Suprapubic skin (tissue), 4 donors: ENCODE measurements around the gene GIMAP6. TPM values are rescaled to one million over a fixed set of nuclear protein-coding genes. Genes with fewer than 3 reads are reported as not detected.

Source experiments
- DNase-seq, 2 donors: peaks; one replicate each; pipeline ENCODE4 v3.0.0-alpha.2; 2019; ENCODE audit warnings: low spot score in 2 of 2
- H3K27ac ChIP-seq: fragments of 200-600 bp; sonication (generic); one replicate; pipeline ENCODE4 v1.5.1; 2019
- H3K27me3 ChIP-seq: fragments of 200-600 bp; sonication (generic); one replicate; pipeline ENCODE4 v1.5.1; 2019
- H3K36me3 ChIP-seq: fragments of 200-600 bp; sonication (generic); one replicate; pipeline ENCODE4 v1.5.1; 2019
- H3K4me1 ChIP-seq: fragments of 200-600 bp; sonication (generic); one replicate; pipeline ENCODE4 v1.5.1; 2019
- H3K4me3 ChIP-seq: fragments of 200-600 bp; sonication (generic); one replicate; pipeline ENCODE4 v1.5.1; 2019; ENCODE audit warnings: mild to moderate bottlenecking
- H3K9me3 ChIP-seq: fragments of 200-600 bp; sonication (generic); one replicate; pipeline ENCODE4 v1.5.1; 2019
- EP300 ChIP-seq: sonication (generic); formaldehyde crosslinking; IDR thresholded peaks from one replicate; pipeline ENCODE4 v1.6.1; 2017; ENCODE audit warnings: antibody characterized with exemption
- POLR2A ChIP-seq, 2 donors: fragments of 450-650 bp; IDR thresholded peaks; one replicate each; pipeline ENCODE4 v1.6.1; 2017; ENCODE audit warnings: antibody characterized with exemption in 2 of 2, mild to moderate bottlenecking in 2 of 2, moderate library complexity in 2 of 2
- POLR2AphosphoS5 ChIP-seq, 3 donors: sonication (generic); formaldehyde crosslinking; IDR thresholded peaks; one replicate each; pipeline ENCODE4 v1.6.1; 2017; ENCODE audit warnings: antibody characterized with exemption in 3 of 3
- WGBS: methylation state at CpG from one replicate; pipeline ENCODE4 v1.1.5; 2018; 5-methylcytosine and 5-hydroxymethylcytosine counted together
- total RNA-seq, 4 donors: library from RNA; depleted of rRNA; stranded (reverse); fragments of >200 nt; gene quantifications; one replicate each; pipeline ENCODE4 v1.1.0, GENCODE V29; 2016
- TF ChIP-seq, protein P1 (sequence below), 2 donors: fragments of 200-600 bp in 1 of 2; fragments of 450-650 bp in 1 of 2; sonication (generic) in 1 of 2; IDR thresholded peaks; one replicate each; pipeline ENCODE4 v1.5.1; 2016 to 2019; ENCODE audit warnings: antibody characterized with exemption in 2 of 2, mild to moderate bottlenecking in 1 of 2, moderate library complexity in 1 of 2

Gene GIMAP6
- total RNA-seq, 4 donors from 2014 or later, result 4.1 to 16.8 (median 10.4) TPM

DNA sequence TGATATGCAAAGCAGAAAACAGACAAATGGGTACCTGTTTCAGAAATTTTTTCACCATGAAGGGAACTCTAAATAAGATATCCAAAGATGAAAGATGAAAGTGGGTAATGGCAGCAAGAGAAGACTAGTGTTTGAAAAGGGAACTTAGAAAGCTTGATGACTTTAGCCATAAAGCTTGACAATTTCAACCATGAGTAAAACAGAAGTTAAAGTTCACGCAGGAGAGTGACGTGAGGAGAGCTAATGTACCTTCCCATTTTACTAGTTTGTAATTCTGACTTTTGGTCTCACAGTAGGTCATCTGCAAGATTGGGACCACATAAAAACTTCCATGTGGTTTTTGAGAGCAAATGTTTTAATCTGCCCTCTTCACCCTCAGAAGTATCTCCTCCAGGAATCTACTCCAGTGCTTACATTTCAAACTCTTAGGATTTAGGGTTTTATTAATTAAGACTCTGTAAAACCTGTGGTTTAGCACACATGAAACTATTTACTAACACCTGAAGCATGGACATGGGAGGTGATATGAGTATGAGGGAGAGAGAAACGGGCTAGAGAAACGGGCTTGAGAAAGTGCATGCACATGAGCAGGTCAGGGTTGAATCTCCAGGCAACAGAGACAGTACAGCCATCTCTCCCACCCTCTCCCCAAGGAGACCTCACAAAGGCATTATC lies 28.9 kb upstream of the GIMAP6 start:
- Histone ChIP-seq H3K4me3 (no peak overlapping the region), H3K9me3 (no peaks in the 10 kb centered on the region), H3K4me1 (no peaks in the 10 kb centered on the region), H3K27me3 (no peaks in the 10 kb centered on the region), H3K27ac (no peak overlapping the region), H3K36me3 (no peaks in the 10 kb centered on the region)
- 86% methylated on average over 4 of the region's 4 CpGs for WGBS
- no peak for DNase-seq
- no peak for TF ChIP-seq EP300
- TF ChIP-seq POLR2AphosphoS5 (IDR thresholded peaks at IDR 0.05), result no peak
- TF ChIP-seq POLR2A (IDR thresholded peaks at IDR 0.05), result no peak
- TF ChIP-seq, protein P1, sequence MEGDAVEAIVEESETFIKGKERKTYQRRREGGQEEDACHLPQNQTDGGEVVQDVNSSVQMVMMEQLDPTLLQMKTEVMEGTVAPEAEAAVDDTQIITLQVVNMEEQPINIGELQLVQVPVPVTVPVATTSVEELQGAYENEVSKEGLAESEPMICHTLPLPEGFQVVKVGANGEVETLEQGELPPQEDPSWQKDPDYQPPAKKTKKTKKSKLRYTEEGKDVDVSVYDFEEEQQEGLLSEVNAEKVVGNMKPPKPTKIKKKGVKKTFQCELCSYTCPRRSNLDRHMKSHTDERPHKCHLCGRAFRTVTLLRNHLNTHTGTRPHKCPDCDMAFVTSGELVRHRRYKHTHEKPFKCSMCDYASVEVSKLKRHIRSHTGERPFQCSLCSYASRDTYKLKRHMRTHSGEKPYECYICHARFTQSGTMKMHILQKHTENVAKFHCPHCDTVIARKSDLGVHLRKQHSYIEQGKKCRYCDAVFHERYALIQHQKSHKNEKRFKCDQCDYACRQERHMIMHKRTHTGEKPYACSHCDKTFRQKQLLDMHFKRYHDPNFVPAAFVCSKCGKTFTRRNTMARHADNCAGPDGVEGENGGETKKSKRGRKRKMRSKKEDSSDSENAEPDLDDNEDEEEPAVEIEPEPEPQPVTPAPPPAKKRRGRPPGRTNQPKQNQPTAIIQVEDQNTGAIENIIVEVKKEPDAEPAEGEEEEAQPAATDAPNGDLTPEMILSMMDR (IDR thresholded peaks at IDR 0.05), result no peak

DNA sequence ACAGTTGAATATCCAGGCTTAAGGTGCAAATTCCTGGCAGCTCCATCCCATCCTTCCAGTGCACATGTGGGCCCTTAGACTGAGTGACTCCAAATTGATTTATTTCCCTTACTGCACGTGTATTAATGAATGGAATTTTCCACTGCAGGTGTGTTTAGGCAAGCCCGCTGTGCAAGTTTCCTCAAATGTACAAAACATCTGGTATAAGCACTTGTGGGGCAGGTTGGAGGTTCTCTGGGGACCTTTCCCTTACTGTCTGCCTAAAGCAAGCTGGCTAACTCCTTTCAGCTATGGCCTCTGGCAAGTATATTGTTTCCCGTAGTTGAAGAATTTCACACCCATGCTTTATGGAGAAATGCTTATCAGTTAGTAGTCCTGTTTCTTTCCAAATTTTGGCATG lies 25.3 kb upstream of the GIMAP6 start:
- no peaks in the 10 kb centered on the region for H3K9me3 ChIP-seq
- H3K27me3 ChIP-seq, result no peaks in the 10 kb centered on the region
- no peak for DNase-seq
- WGBS, result 40% methylated on average over 3 of the region's 3 CpGs
- H3K4me3 ChIP-seq, result no peak overlapping the region
- no peaks in the 10 kb centered on the region for H3K36me3 ChIP-seq
- TF ChIP-seq POLR2A (IDR thresholded peaks at IDR 0.05) (no peak), EP300 (no peak), POLR2AphosphoS5 (IDR thresholded peaks at IDR 0.05) (no peak)
- TF ChIP-seq, protein P1 (IDR thresholded peaks at IDR 0.05), result no peak
- H3K27ac ChIP-seq, result no peak overlapping the region
- no peaks in the 10 kb centered on the region for H3K4me1 ChIP-seq

DNA sequence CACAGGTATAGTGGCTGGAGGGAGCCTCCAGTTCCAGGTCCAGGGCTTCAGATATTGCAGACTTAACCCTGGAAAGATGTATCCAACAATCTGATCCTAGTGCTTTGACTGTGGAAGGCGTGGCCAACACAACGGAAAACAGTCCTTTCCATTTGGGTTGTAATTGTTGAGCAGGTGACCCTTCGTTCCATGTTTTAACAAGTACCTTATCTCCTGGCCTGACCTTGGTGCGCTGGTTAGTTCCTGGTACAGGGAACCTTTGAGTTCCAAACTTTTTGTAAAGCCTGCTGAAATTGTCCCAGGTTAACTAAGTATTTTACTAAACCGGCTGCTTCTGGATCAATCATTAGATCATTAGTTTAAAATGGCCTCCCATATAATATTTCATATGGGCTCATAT lies 23.9 kb upstream of the GIMAP6 start:
- Histone ChIP-seq H3K4me3 (no peak overlapping the region), H3K4me1 (no peaks in the 10 kb centered on the region), H3K27ac (no peak overlapping the region), H3K36me3 (no peaks in the 10 kb centered on the region), H3K27me3 (no peaks in the 10 kb centered on the region), H3K9me3 (no peaks in the 10 kb centered on the region)
- 91% methylated on average over 5 of the region's 5 CpGs for WGBS
- no peak for DNase-seq
- no peak for TF ChIP-seq EP300
- TF ChIP-seq, protein P1 (IDR thresholded peaks at IDR 0.05), result no peak
- no peak for TF ChIP-seq POLR2A (IDR thresholded peaks at IDR 0.05)
- no peak for TF ChIP-seq POLR2AphosphoS5 (IDR thresholded peaks at IDR 0.05)

DNA sequence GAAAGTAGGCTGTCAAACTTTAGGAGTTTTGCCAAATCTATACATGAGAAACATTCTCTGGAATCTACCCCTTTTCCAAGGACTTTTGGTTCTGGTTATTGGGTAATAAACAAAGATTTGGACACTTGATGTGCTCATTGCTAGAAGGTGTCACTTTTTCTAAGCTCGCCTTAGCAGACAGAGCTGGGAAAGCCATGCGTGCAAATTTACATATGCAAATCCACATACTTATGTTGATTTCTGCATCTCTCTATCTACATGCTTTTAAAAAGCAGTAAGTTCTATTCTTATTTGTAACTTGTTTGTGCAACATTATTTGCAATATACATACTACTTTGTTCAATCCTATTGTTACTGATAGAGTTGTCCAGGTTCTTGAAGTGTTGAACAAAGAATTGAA lies 22.5 kb upstream of the GIMAP6 start:
- WGBS, result 77% methylated on average over 2 of the region's 2 CpGs
- no peak for DNase-seq
- TF ChIP-seq EP300, result no peak
- no peak for TF ChIP-seq POLR2AphosphoS5 (IDR thresholded peaks at IDR 0.05)
- TF ChIP-seq, protein P1 (IDR thresholded peaks at IDR 0.05), result no peak
- no peak for TF ChIP-seq POLR2A (IDR thresholded peaks at IDR 0.05)
- Histone ChIP-seq H3K9me3 (no peaks in the 10 kb centered on the region), H3K4me1 (no peaks in the 10 kb centered on the region), H3K27me3 (no peaks in the 10 kb centered on the region), H3K27ac (no peak overlapping the region), H3K36me3 (no peaks in the 10 kb centered on the region), H3K4me3 (no peak overlapping the region)

GRCh38 chr7:150649080-150649385 lies 16.8 kb upstream of the GIMAP6 start:
- Histone ChIP-seq H3K4me1 (no peaks in the 10 kb centered on the region), H3K27me3 (no peaks in the 10 kb centered on the region), H3K36me3 (no peaks in the 10 kb centered on the region), H3K4me3 (no peak overlapping the region), H3K9me3 (no peaks in the 10 kb centered on the region), H3K27ac (no peak overlapping the region)
- WGBS, result 50% methylated on average over 3 of the region's 3 CpGs
- TF ChIP-seq, protein P1 (IDR thresholded peaks at IDR 0.05), result no peak
- TF ChIP-seq POLR2AphosphoS5 (IDR thresholded peaks at IDR 0.05), result no peak
- no peak for TF ChIP-seq POLR2A (IDR thresholded peaks at IDR 0.05)
- no peak for TF ChIP-seq EP300
- no peak for DNase-seq
